SK-N-SH treated with all-trans-retinoic acid at 6 μM for 48 hours (cell line): ENCODE results near the gene AFAP1.

Experiments used
- ATAC-seq: fragments of 200-7000 bp; cut with Tn5 transposase; 3 replicates; pipeline ENCODE4 v1.9.1; 2020; ENCODE audit warnings: mild to moderate bottlenecking, moderate library complexity
- BACH2 ChIP-seq: fragments of 250-450 bp; sonication (Bioruptor Pico); IDR thresholded peaks from 2 replicates; pipeline ENCODE4 v1.9.0; 2021; ENCODE audit warnings: mild to moderate bottlenecking, borderline replicate concordance
- CSDC2 ChIP-seq: fragments of 250-450 bp; sonication (Bioruptor Pico); IDR thresholded peaks from 2 replicates; pipeline ENCODE4 v1.5.0; 2020; ENCODE audit warnings: mild to moderate bottlenecking, moderate library complexity
- ESRRG ChIP-seq: fragments of 250-450 bp; sonication (Bioruptor Pico); IDR thresholded peaks from 2 replicates; pipeline ENCODE4 v1.6.1; 2021; ENCODE audit warnings: mild to moderate bottlenecking
- GLIS3 ChIP-seq: fragments of 250-450 bp; sonication (Bioruptor Pico); IDR thresholded peaks from 2 replicates; pipeline ENCODE4 v1.5.0; 2020; ENCODE audit warnings: mild to moderate bottlenecking, moderate library complexity
- ISL1 ChIP-seq: fragments of 250-450 bp; sonication (Bioruptor Pico); IDR thresholded peaks from 2 replicates; pipeline ENCODE4 v2.1.2; 2022; ENCODE audit warnings: mild to moderate bottlenecking, moderate library complexity
- OSR1 ChIP-seq: fragments of 250-450 bp; sonication (Bioruptor Pico); IDR thresholded peaks from 2 replicates; pipeline ENCODE4 v1.8.0; 2022; ENCODE audit warnings: moderate library complexity, mild to moderate bottlenecking, inconsistent platforms
- PPARA ChIP-seq: fragments of 250-450 bp; sonication (Bioruptor Pico); IDR thresholded peaks from 2 replicates; pipeline ENCODE4 v1.5.0; 2020; ENCODE audit warnings: mild to moderate bottlenecking, borderline replicate concordance
- SNAI2 ChIP-seq: fragments of 250-450 bp; sonication (Bioruptor Pico); IDR thresholded peaks from 2 replicates; pipeline ENCODE4 v1.5.0; 2020; ENCODE audit warnings: mild to moderate bottlenecking, moderate library complexity
- TCF4 ChIP-seq: fragments of 250-450 bp; sonication (Bioruptor Pico); IDR thresholded peaks from 2 replicates; pipeline ENCODE4 v1.8.0; 2021; ENCODE audit warnings: mild to moderate bottlenecking, moderate library complexity, borderline replicate concordance
- TOX ChIP-seq: fragments of 250-450 bp; sonication (Bioruptor Pico); IDR thresholded peaks from 2 replicates; pipeline ENCODE4 v1.8.0; 2021; ENCODE audit warnings: mild to moderate bottlenecking, moderate library complexity, borderline replicate concordance
- ZC3H10 ChIP-seq: fragments of 250-450 bp; sonication (Bioruptor Pico); IDR thresholded peaks from 2 replicates; pipeline ENCODE4 v1.5.1; 2021; ENCODE audit warnings: mild to moderate bottlenecking, moderate library complexity
- ZFP3 ChIP-seq: fragments of 250-450 bp; sonication (Bioruptor Pico); IDR thresholded peaks from 2 replicates; pipeline ENCODE4 v1.5.0; 2020; ENCODE audit warnings: mild to moderate bottlenecking, moderate library complexity
- ZFP30 ChIP-seq: fragments of 450-650 bp; formaldehyde crosslinking; IDR thresholded peaks from 2 replicates; pipeline ENCODE4 v1.5.0; 2022; ENCODE audit warnings: mild to moderate bottlenecking, moderate library complexity
- ZNF565 ChIP-seq: fragments of 450-650 bp; formaldehyde crosslinking; conservative IDR thresholded peaks from 2 replicates; pipeline ENCODE4 v1.5.0; 2020; ENCODE audit warnings: low read depth, mild to moderate bottlenecking, moderate library complexity
- ZNF8 ChIP-seq: fragments of 450-650 bp; formaldehyde crosslinking; IDR thresholded peaks from 2 replicates; pipeline ENCODE4 v1.5.0; 2020; ENCODE audit warnings: mild to moderate bottlenecking, moderate library complexity
- TF ChIP-seq, protein P1 (sequence below): fragments of 250-450 bp; sonication (Bioruptor Pico); IDR thresholded peaks from 2 replicates; pipeline ENCODE4 v1.8.0; 2021; ENCODE audit warnings: low read depth, mild to moderate bottlenecking, moderate library complexity, borderline replicate concordance
- TF ChIP-seq, protein P2 (sequence below): fragments of 250-450 bp; sonication (Bioruptor Pico); IDR thresholded peaks from 2 replicates; pipeline ENCODE4 v1.5.0; 2020; ENCODE audit warnings: mild to moderate bottlenecking, moderate library complexity
- TF ChIP-seq, protein P3 (sequence below): fragments of 250-450 bp; sonication (Bioruptor Pico); IDR thresholded peaks from 2 replicates; pipeline ENCODE4 v1.5.1; 2021; ENCODE audit warnings: mild to moderate bottlenecking, moderate library complexity
- TF ChIP-seq, protein P4 (sequence below): fragments of 250-450 bp; sonication (Bioruptor Pico); IDR thresholded peaks from 2 replicates; pipeline ENCODE4 v1.8.0; 2020; ENCODE audit warnings: mild to moderate bottlenecking, moderate library complexity, borderline replicate concordance
- TF ChIP-seq, protein P5 (sequence below): fragments of 250-450 bp; sonication (Bioruptor Pico); IDR thresholded peaks from 2 replicates; pipeline ENCODE4 v1.5.1; 2020; ENCODE audit warnings: low read depth, mild to moderate bottlenecking, moderate library complexity

AFAP1 gene

DNA sequence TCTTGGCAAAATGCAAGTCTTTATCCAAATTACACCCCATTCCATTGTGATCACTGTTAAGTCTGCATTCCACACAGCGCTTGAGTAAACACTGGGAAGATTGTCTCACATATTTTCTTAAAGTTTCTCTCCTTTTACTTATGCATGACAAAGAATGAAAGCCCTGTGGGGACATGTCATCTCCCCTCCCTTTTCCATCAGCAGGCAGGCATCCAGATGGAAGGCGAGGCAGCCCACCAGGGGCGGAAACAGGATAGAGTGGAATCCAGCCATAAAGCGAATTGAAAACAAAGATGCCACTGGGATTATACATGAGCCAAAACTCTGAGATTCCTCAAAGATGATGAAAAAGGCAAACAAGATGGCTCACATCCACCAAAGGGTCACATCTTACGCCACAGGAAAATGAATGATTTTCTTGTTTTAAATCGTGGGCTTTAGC, 78.2 kb downstream of the AFAP1 start:
- 0 out of 2 replicates have a peak, but pooled peaks have one; percentile 30 for TF ChIP-seq ZFP3 (CRISPR knock-in tag)
- TF ChIP-seq, protein P1, sequence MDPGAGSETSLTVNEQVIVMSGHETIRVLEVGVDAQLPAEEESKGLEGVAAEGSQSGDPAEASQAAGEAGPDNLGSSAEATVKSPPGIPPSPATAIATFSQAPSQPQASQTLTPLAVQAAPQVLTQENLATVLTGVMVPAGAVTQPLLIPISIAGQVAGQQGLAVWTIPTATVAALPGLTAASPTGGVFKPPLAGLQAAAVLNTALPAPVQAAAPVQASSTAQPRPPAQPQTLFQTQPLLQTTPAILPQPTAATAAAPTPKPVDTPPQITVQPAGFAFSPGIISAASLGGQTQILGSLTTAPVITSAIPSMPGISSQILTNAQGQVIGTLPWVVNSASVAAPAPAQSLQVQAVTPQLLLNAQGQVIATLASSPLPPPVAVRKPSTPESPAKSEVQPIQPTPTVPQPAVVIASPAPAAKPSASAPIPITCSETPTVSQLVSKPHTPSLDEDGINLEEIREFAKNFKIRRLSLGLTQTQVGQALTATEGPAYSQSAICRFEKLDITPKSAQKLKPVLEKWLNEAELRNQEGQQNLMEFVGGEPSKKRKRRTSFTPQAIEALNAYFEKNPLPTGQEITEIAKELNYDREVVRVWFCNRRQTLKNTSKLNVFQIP, result no peak
- TF ChIP-seq PPARA (CRISPR knock-in tag), result no peak
- TF ChIP-seq ESRRG (CRISPR knock-in tag), result no peak
- TF ChIP-seq GLIS3 (CRISPR knock-in tag), result no peak
- TF ChIP-seq, protein P2, sequence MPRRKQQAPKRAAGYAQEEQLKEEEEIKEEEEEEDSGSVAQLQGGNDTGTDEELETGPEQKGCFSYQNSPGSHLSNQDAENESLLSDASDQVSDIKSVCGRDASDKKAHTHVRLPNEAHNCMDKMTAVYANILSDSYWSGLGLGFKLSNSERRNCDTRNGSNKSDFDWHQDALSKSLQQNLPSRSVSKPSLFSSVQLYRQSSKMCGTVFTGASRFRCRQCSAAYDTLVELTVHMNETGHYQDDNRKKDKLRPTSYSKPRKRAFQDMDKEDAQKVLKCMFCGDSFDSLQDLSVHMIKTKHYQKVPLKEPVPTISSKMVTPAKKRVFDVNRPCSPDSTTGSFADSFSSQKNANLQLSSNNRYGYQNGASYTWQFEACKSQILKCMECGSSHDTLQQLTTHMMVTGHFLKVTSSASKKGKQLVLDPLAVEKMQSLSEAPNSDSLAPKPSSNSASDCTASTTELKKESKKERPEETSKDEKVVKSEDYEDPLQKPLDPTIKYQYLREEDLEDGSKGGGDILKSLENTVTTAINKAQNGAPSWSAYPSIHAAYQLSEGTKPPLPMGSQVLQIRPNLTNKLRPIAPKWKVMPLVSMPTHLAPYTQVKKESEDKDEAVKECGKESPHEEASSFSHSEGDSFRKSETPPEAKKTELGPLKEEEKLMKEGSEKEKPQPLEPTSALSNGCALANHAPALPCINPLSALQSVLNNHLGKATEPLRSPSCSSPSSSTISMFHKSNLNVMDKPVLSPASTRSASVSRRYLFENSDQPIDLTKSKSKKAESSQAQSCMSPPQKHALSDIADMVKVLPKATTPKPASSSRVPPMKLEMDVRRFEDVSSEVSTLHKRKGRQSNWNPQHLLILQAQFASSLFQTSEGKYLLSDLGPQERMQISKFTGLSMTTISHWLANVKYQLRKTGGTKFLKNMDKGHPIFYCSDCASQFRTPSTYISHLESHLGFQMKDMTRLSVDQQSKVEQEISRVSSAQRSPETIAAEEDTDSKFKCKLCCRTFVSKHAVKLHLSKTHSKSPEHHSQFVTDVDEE (CRISPR knock-in tag), result no peak
- peak; percentile 54 for TF ChIP-seq ISL1 (CRISPR knock-in tag)
- TF ChIP-seq TOX, result no peak
- TF ChIP-seq BACH2 (CRISPR knock-in tag), result no peak
- TF ChIP-seq ZNF565 (CRISPR knock-in tag), result no peak
- TF ChIP-seq CSDC2, result no peak
- TF ChIP-seq, protein P3, sequence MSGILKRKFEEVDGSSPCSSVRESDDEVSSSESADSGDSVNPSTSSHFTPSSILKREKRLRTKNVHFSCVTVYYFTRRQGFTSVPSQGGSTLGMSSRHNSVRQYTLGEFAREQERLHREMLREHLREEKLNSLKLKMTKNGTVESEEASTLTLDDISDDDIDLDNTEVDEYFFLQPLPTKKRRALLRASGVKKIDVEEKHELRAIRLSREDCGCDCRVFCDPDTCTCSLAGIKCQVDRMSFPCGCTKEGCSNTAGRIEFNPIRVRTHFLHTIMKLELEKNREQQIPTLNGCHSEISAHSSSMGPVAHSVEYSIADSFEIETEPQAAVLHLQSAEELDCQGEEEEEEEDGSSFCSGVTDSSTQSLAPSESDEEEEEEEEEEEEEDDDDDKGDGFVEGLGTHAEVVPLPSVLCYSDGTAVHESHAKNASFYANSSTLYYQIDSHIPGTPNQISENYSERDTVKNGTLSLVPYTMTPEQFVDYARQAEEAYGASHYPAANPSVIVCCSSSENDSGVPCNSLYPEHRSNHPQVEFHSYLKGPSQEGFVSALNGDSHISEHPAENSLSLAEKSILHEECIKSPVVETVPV, result no peak
- no peak for TF ChIP-seq ZNF8 (CRISPR knock-in tag)
- no peak for TF ChIP-seq ZC3H10
- peak; percentile 59 for ATAC-seq

DNA sequence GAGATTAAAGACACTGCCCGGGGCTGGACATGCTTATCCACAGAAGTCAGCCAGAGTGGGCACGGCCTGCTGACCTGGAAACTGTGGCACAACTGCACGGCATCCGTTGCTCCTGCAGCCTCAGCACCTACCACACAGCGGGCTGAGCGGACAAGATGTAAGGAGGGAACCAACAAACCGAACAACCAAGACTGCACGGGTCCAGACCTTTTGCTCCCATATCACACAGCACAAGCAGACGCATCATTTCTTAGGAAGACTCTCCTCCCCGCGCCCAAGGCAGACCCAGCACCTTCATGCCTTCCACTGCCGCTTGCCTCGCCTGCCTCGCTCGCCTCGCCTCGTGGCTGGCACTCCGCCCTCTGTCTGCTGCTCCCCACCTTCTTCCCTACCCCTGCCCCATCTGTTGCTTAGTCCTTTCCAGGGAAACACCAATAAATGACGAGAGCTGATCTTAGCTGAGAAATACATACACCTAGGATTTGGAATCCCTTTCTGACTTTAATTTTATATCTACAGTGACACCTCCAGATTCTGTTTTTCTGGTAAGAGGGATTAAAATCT, 79.0 kb downstream of the AFAP1 start:
- ATAC-seq, result no peak
- TF ChIP-seq SNAI2 (CRISPR knock-in tag) (no peak), ISL1 (CRISPR knock-in tag) (no peak), ZFP3 (CRISPR knock-in tag) (no peak), ZNF565 (CRISPR knock-in tag) (no peak), BACH2 (CRISPR knock-in tag) (no peak), GLIS3 (CRISPR knock-in tag) (no peak), ZNF8 (CRISPR knock-in tag) (no peak), CSDC2 (no peak), ZFP30 (CRISPR knock-in tag) (no peak), OSR1 (CRISPR knock-in tag) (no peak), TOX (no peak), ZC3H10 (no peak), TCF4 (CRISPR knock-in tag) (no peak), PPARA (CRISPR knock-in tag) (no peak)
- TF ChIP-seq, protein P4, sequence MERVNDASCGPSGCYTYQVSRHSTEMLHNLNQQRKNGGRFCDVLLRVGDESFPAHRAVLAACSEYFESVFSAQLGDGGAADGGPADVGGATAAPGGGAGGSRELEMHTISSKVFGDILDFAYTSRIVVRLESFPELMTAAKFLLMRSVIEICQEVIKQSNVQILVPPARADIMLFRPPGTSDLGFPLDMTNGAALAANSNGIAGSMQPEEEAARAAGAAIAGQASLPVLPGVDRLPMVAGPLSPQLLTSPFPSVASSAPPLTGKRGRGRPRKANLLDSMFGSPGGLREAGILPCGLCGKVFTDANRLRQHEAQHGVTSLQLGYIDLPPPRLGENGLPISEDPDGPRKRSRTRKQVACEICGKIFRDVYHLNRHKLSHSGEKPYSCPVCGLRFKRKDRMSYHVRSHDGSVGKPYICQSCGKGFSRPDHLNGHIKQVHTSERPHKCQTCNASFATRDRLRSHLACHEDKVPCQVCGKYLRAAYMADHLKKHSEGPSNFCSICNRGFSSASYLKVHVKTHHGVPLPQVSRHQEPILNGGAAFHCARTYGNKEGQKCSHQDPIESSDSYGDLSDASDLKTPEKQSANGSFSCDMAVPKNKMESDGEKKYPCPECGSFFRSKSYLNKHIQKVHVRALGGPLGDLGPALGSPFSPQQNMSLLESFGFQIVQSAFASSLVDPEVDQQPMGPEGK (CRISPR knock-in tag), result no peak
- TF ChIP-seq, protein P1, result no peak
- TF ChIP-seq, protein P5, sequence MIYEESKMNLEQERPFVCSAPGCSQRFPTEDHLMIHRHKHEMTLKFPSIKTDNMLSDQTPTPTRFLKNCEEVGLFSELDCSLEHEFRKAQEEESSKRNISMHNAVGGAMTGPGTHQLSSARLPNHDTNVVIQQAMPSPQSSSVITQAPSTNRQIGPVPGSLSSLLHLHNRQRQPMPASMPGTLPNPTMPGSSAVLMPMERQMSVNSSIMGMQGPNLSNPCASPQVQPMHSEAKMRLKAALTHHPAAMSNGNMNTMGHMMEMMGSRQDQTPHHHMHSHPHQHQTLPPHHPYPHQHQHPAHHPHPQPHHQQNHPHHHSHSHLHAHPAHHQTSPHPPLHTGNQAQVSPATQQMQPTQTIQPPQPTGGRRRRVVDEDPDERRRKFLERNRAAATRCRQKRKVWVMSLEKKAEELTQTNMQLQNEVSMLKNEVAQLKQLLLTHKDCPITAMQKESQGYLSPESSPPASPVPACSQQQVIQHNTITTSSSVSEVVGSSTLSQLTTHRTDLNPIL (CRISPR knock-in tag), result no peak
- TF ChIP-seq, all 23 proteins: peak for 0
